MM.1S (cell line): ENCODE measurements around the gene RSBN1L.

Experiments used
- DNase-seq: peaks from one replicate; pipeline ENCODE4 v3.0.0-alpha.2; 2015
- H2AFZ ChIP-seq: fragments of 300-600 bp; sonication (generic); 2 replicates; pipeline ENCODE4 v1.6.0; 2016; ENCODE audit warnings: antibody characterized with exemption, low read length
- H3F3A ChIP-seq: fragments of 300-600 bp; sonication (generic); 2 replicates; pipeline ENCODE4 v1.6.1; 2016; ENCODE audit warnings: mild to moderate bottlenecking, antibody characterized with exemption, low read length, moderate library complexity, mixed read lengths; ENCODE audit not compliant: insufficient read depth
- H3K27ac ChIP-seq: fragments of 300-600 bp; sonication (generic); 2 replicates; pipeline ENCODE4 v1.5.1; 2016; ENCODE audit warnings: mild to moderate bottlenecking, low read length
- H3K27me3 ChIP-seq: fragments of 300-600 bp; sonication (generic); replicated peaks from 2 replicates; pipeline ENCODE4 v1.6.0; 2016; ENCODE audit warnings: low read length; ENCODE audit not compliant: insufficient read depth
- H3K36me3 ChIP-seq: fragments of 300-600 bp; sonication (generic); replicated peaks from 2 replicates; pipeline ENCODE4 v1.6.1; 2016; ENCODE audit warnings: mild to moderate bottlenecking, low read length, mixed read lengths; ENCODE audit not compliant: insufficient read depth
- H3K4me1 ChIP-seq: fragments of 300-600 bp; sonication (generic); 2 replicates; pipeline ENCODE4 v1.6.1; 2016; ENCODE audit warnings: low read length, mixed read lengths
- H3K4me2 ChIP-seq: fragments of 300-600 bp; sonication (generic); 2 replicates; pipeline ENCODE4 v1.6.0; 2016; ENCODE audit warnings: low read depth, low read length
- H3K4me3 ChIP-seq: fragments of 300-600 bp; sonication (generic); 2 replicates; pipeline ENCODE4 v1.5.1; 2016; ENCODE audit warnings: low read length, mixed read lengths
- H3K79me2 ChIP-seq: fragments of 300-600 bp; sonication (generic); 2 replicates; pipeline ENCODE4 v1.6.1; 2016; ENCODE audit warnings: mixed run types, low read length, mixed read lengths
- H3K9ac ChIP-seq: fragments of 300-600 bp; sonication (generic); 2 replicates; pipeline ENCODE4 v1.6.1; 2016; ENCODE audit warnings: low read length, mixed read lengths
- H3K9me2 ChIP-seq: fragments of 300-600 bp; sonication (generic); replicated peaks from 2 replicates; pipeline ENCODE4 v1.6.1; 2016; ENCODE audit warnings: mild to moderate bottlenecking, low read length, mixed read lengths; ENCODE audit not compliant: insufficient read depth
- H3K9me3 ChIP-seq: fragments of 300-600 bp; sonication (generic); replicated peaks from 2 replicates; pipeline ENCODE4 v1.6.1; 2016; ENCODE audit warnings: mild to moderate bottlenecking, low read length, mixed read lengths; ENCODE audit not compliant: insufficient read depth
- H4K20me1 ChIP-seq: fragments of 300-600 bp; sonication (generic); 2 replicates; pipeline ENCODE4 v1.6.1; 2016; ENCODE audit warnings: mild to moderate bottlenecking, low read length, moderate library complexity, mixed read lengths; ENCODE audit not compliant: insufficient read depth
- EZH2 ChIP-seq: fragments of 300-600 bp; sonication (generic); optimal IDR thresholded peaks from 2 replicates; pipeline ENCODE3; 2017; ENCODE audit warnings: low read depth, mild to moderate bottlenecking, antibody characterized with exemption, low read length, mixed read lengths
- EZH2phosphoT487 ChIP-seq: fragments of 300-600 bp; sonication (generic); IDR thresholded peaks from 2 replicates; pipeline ENCODE4 v1.6.1; 2018; ENCODE audit warnings: antibody characterized with exemption, low read length
- TF ChIP-seq, protein P1 (sequence below): fragments of 300-600 bp; sonication (generic); IDR thresholded peaks from 2 replicates; pipeline ENCODE4 v1.5.1; 2016; ENCODE audit warnings: antibody characterized with exemption, low read length, mixed read lengths

Gene RSBN1L

GRCh38 chr7:77735457-77735856 lies 39.2 kb downstream of the RSBN1L start:
- Histone ChIP-seq H3K9me2 (no peaks in the 10 kb centered on the region), H3K36me3 (no peaks in the 10 kb centered on the region), H3K79me2 (peaks cover 67% of the 10 kb centered on the region), H3K9ac (no peak overlapping the region), H3K4me1 (no peaks in the 10 kb centered on the region), H3K27ac (no peak overlapping the region), H2AFZ (no peak overlapping the region), H3F3A (no peaks in the 10 kb centered on the region), H3K4me2 (no peak overlapping the region), H3K9me3 (no peaks in the 10 kb centered on the region), H3K27me3 (no peaks in the 10 kb centered on the region), H4K20me1 (no peaks in the 10 kb centered on the region; the same call in 1 of the 2 replicates), H3K4me3 (no peak overlapping the region)
- DNase-seq = no peak
- TF ChIP-seq EZH2 (no peak), EZH2phosphoT487 (no peak)
- TF ChIP-seq, protein P1, sequence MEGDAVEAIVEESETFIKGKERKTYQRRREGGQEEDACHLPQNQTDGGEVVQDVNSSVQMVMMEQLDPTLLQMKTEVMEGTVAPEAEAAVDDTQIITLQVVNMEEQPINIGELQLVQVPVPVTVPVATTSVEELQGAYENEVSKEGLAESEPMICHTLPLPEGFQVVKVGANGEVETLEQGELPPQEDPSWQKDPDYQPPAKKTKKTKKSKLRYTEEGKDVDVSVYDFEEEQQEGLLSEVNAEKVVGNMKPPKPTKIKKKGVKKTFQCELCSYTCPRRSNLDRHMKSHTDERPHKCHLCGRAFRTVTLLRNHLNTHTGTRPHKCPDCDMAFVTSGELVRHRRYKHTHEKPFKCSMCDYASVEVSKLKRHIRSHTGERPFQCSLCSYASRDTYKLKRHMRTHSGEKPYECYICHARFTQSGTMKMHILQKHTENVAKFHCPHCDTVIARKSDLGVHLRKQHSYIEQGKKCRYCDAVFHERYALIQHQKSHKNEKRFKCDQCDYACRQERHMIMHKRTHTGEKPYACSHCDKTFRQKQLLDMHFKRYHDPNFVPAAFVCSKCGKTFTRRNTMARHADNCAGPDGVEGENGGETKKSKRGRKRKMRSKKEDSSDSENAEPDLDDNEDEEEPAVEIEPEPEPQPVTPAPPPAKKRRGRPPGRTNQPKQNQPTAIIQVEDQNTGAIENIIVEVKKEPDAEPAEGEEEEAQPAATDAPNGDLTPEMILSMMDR = no peak

- no peak overlapping the region for H3K4me3 ChIP-seq
- H3K4me2 ChIP-seq = no peak overlapping the region
- peaks cover 55% of the 10 kb centered on the region for H3K79me2 ChIP-seq
- no peaks in the 10 kb centered on the region for H3K27me3 ChIP-seq
- H4K20me1 ChIP-seq = no peaks in the 10 kb centered on the region; the same call in 1 of the 2 replicates
- H3K9me3 ChIP-seq = no peaks in the 10 kb centered on the region
- H3K4me1 ChIP-seq = no peaks in the 10 kb centered on the region
- no peaks in the 10 kb centered on the region for H3K9me2 ChIP-seq
- no peak overlapping the region for H3K27ac ChIP-seq
- TF ChIP-seq EZH2 = no peak
- TF ChIP-seq, protein P1 = no peak
- no peak for TF ChIP-seq EZH2phosphoT487
- no peaks in the 10 kb centered on the region for H3F3A ChIP-seq
- no peaks in the 10 kb centered on the region for H3K36me3 ChIP-seq
- no peak for DNase-seq
- H2AFZ ChIP-seq = no peak overlapping the region
- H3K9ac ChIP-seq = no peak overlapping the region
Observed at GRCh38 chr7:77736991-77737390, 40.7 kb downstream of the RSBN1L start.

DNA sequence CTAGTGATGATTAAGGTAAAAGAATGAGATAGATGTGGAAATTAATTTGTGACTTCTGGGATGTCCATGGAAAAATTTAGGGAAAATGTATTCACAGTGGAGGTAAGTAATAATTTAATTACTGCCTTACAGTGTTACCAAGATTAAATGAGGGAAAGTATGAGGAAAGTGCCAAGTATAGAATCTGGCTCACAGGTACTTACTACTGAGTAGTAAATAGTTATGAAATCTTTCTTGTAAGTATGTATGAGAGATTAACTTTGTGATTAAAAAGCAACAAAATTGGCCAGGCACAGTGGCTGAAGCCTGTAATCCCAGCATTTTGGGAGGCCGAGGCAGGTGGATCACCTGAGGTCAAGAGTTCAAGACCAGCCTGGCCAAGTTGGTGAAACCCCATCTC lies 42.1 kb downstream of the RSBN1L start:
- H3K4me3 ChIP-seq = no peak overlapping the region
- no peaks in the 10 kb centered on the region for H3F3A ChIP-seq
- H3K79me2 ChIP-seq = peaks cover 42% of the 10 kb centered on the region
- TF ChIP-seq EZH2phosphoT487 (no peak), EZH2 (no peak)
- no peaks in the 10 kb centered on the region for H3K36me3 ChIP-seq
- no peaks in the 10 kb centered on the region for H3K9me3 ChIP-seq
- no peaks in the 10 kb centered on the region for H3K9me2 ChIP-seq
- H3K27ac ChIP-seq = no peak overlapping the region
- no peaks in the 10 kb centered on the region; the same call in 1 of the 2 replicates for H4K20me1 ChIP-seq
- H2AFZ ChIP-seq = no peak overlapping the region
- H3K4me2 ChIP-seq = no peak overlapping the region
- DNase-seq = no peak
- H3K9ac ChIP-seq = no peak overlapping the region
- no peaks in the 10 kb centered on the region for H3K4me1 ChIP-seq
- H3K27me3 ChIP-seq = no peaks in the 10 kb centered on the region

- Histone ChIP-seq H3K4me1 (no peaks in the 10 kb centered on the region), H3K9ac (no peak overlapping the region), H3K4me3 (no peak overlapping the region), H3K27me3 (no peaks in the 10 kb centered on the region), H2AFZ (no peak overlapping the region), H3K36me3 (no peaks in the 10 kb centered on the region), H3K4me2 (no peak overlapping the region), H3F3A (no peaks in the 10 kb centered on the region), H4K20me1 (no peaks in the 10 kb centered on the region), H3K9me2 (no peaks in the 10 kb centered on the region), H3K9me3 (no peaks in the 10 kb centered on the region), H3K79me2 (peaks cover 44% of the 10 kb centered on the region), H3K27ac (no peak overlapping the region)
- TF ChIP-seq, protein P1 = no peak
- no peak for TF ChIP-seq EZH2phosphoT487
- no peak for TF ChIP-seq EZH2
- no peak for DNase-seq
Observed at GRCh38 chr7:77738871-77739270, 42.6 kb downstream of the RSBN1L start.
